Endothelial cell of umbilical vein (primary cell): ENCODE measurements around the gene KRTAP10-6. TPM values are rescaled to one million over a fixed set of nuclear protein-coding genes. Genes with fewer than 3 reads are reported as not detected.

Source experiments
- BruUV-seq: library from RNA; stranded (reverse); fragments of 400-500 nt; replicated peaks from 2 replicates; lab custom pipeline; 2021; lab: Mats Ljungman, UMichigan
- CTCF ChIA-PET: fragments of 300-600, 350-600 bp; sonication (Branson Sonifier 250); formaldehyde crosslinking; loops from one replicate; lab custom pipeline; 2021; ENCODE audit warnings: antibody characterized with exemption, inconsistent platforms; lab: Charles Lee
- POLR2A ChIA-PET: fragments of 300-600, 350-600 bp; sonication (Branson Sonifier 250); formaldehyde crosslinking; loops from one replicate; lab custom pipeline; 2021; ENCODE audit warnings: antibody characterized with exemption, inconsistent platforms; lab: Charles Lee
- DNase-seq: peaks from one replicate; pipeline ENCODE4 v3.0.0-alpha.2; 2011; ENCODE audit warnings: low read depth, low spot score
- FAIRE-seq: peaks from 2 replicates; lab custom pipeline; 2011; peaks lifted over from hg19 to GRCh38; lab: Jason Lieb, UNC
- H2AFZ ChIP-seq: 2 replicates; pipeline ENCODE4 v1.6.0; 2012; ENCODE audit warnings: low read depth, low read length, control low read depth, inconsistent platforms
- H3K27ac ChIP-seq: 2 replicates; pipeline ENCODE4 v1.5.1; 2011; ENCODE audit warnings: low read depth, mild to moderate bottlenecking, control low read depth, low read length, moderate library complexity; ENCODE audit not compliant: insufficient read depth
- H3K27me3 ChIP-seq, 2 experiments: 2 replicates each; pipeline versions ENCODE4 v1.6.0 to v1.6.1; 2011; ENCODE audit warnings: low read length in 2 of 2, mixed read lengths in 1 of 2; ENCODE audit not compliant: control insufficient read depth in 2 of 2, insufficient read depth in 2 of 2
- H3K36me3 ChIP-seq, 2 experiments: 2 replicates in 1 of 2; 3 replicates in 1 of 2; pipeline ENCODE4 v1.5.1; 2011; ENCODE audit warnings: low read length in 2 of 2, mild to moderate bottlenecking in 1 of 2, moderate library complexity in 1 of 2; ENCODE audit not compliant: control insufficient read depth in 2 of 2, insufficient read depth in 2 of 2; ENCODE audit errors: extremely low read depth in 1 of 2
- H3K4me1 ChIP-seq: 3 replicates; pipeline ENCODE4 v1.5.1; 2011; ENCODE audit warnings: mild to moderate bottlenecking, low read length; ENCODE audit not compliant: control insufficient read depth, insufficient read depth; ENCODE audit errors: extremely low read depth
- H3K4me2 ChIP-seq: 2 replicates; pipeline ENCODE4 v1.6.1; 2011; ENCODE audit warnings: low read length, control low read depth, mixed read lengths; ENCODE audit not compliant: insufficient read depth
- H3K4me3 ChIP-seq, 3 experiments: fragments of 200-600 bp in 1 of 3; sonication (generic), shearing (Covaris generic) in 1 of 3; replicated peaks in 1 of 3; 2 replicates each; pipeline ENCODE4 v1.5.1; 2011 to 2016; ENCODE audit warnings: control low read depth in 3 of 3, low read length in 3 of 3, mild to moderate bottlenecking in 2 of 3, inconsistent platforms in 1 of 3, low read depth in 1 of 3, moderate library complexity in 1 of 3; ENCODE audit not compliant: insufficient read depth in 1 of 3
- H3K79me2 ChIP-seq: 2 replicates; pipeline ENCODE4 v1.6.0; 2012; ENCODE audit warnings: low read length, inconsistent platforms; ENCODE audit not compliant: control insufficient read depth, insufficient read depth
- H3K9ac ChIP-seq: replicated peaks from 2 replicates; pipeline ENCODE3; 2011; ENCODE audit warnings: low read length, control low read depth; ENCODE audit not compliant: insufficient read depth; ENCODE audit errors: extremely low read depth
- H3K9me1 ChIP-seq: replicated peaks from 3 replicates; pipeline ENCODE4 v1.6.0; 2011; ENCODE audit warnings: mild to moderate bottlenecking, low read length; ENCODE audit not compliant: control insufficient read depth, insufficient read depth; ENCODE audit errors: extremely low read depth
- H3K9me3 ChIP-seq: replicated peaks from 2 replicates; pipeline ENCODE4 v1.5.1; 2012; ENCODE audit warnings: low read length, inconsistent platforms; ENCODE audit not compliant: control insufficient read depth, insufficient read depth
- H4K20me1 ChIP-seq: replicated peaks from 2 replicates; pipeline ENCODE3; 2011; ENCODE audit warnings: mild to moderate bottlenecking, low read length; ENCODE audit not compliant: control insufficient read depth, insufficient read depth; ENCODE audit errors: extremely low read depth
- CTCF ChIP-seq, 2 donors: IDR thresholded peaks; 1 replicate in 1 of 2; 2 replicates in 1 of 2; pipeline ENCODE4 v1.5.1; 2011; ENCODE audit warnings: low read length in 2 of 2, mild to moderate bottlenecking in 2 of 2, moderate library complexity in 2 of 2, control low read depth in 1 of 2, inconsistent platforms in 1 of 2, low read depth in 1 of 2; ENCODE audit not compliant: insufficient read depth in 1 of 2; ENCODE audit errors: extremely low read depth in 1 of 2
- EZH2 ChIP-seq: IDR thresholded peaks from 2 replicates; pipeline ENCODE4 v1.6.1; 2012; ENCODE audit warnings: borderline replicate concordance, low read depth, mild to moderate bottlenecking, moderate library complexity, low read length, inconsistent platforms; ENCODE audit not compliant: severe bottlenecking
- FOS ChIP-seq: IDR thresholded peaks from 2 replicates; pipeline ENCODE4 v1.6.1; 2011; ENCODE audit warnings: mild to moderate bottlenecking, low read length, moderate library complexity, borderline replicate concordance; ENCODE audit not compliant: insufficient read depth
- GATA2 ChIP-seq: IDR thresholded peaks from 2 replicates; pipeline ENCODE4 v1.7.0; 2011; ENCODE audit warnings: low read depth, mild to moderate bottlenecking, moderate library complexity, mixed read lengths, low read length; ENCODE audit not compliant: insufficient read length, insufficient read depth
- JUN ChIP-seq: IDR thresholded peaks from 2 replicates; pipeline ENCODE4 v1.6.1; 2011; ENCODE audit warnings: borderline replicate concordance, low read depth; ENCODE audit not compliant: insufficient read length, insufficient read depth
- MAX ChIP-seq: IDR thresholded peaks from 2 replicates; pipeline ENCODE4 v1.6.1; 2011; ENCODE audit not compliant: insufficient read depth, insufficient read length
- MYC ChIP-seq: IDR thresholded peaks from one replicate; pipeline ENCODE4 v1.6.1; 2011; ENCODE audit warnings: mild to moderate bottlenecking, low read depth, low read length
- POLR2A ChIP-seq: IDR thresholded peaks from 2 replicates; pipeline ENCODE4 v1.6.1; 2012; ENCODE audit warnings: low read depth, mild to moderate bottlenecking, control low read depth, low read length
- POLR2AphosphoS5 ChIP-seq: IDR thresholded peaks from 2 replicates; pipeline ENCODE4 v1.6.1; 2012; ENCODE audit warnings: low read depth, mild to moderate bottlenecking, control low read depth, low read length, moderate library complexity; ENCODE audit not compliant: insufficient read depth
- dilution Hi-C: fragments of 300-500 bp; cut with MboI; formaldehyde crosslinking; loops from one replicate; pipeline ENCODE4 v1.15.0; 2019; ENCODE audit warnings: low sequenced_read_pairs; ENCODE audit not compliant: extremely low pct_ligation_motif_present
- intact Hi-C: fragments of 100-400 bp; cut with micrococcal nuclease; formaldehyde crosslinking; loops from one replicate; pipeline ENCODE4 v1.10.0; 2022
- polyA plus RNA-seq, 4 experiments: library from polyadenylated mRNA; depleted of rRNA in 3 of 4; stranded (reverse) in 3 of 4; unstranded in 1 of 4; fragments of >200 nt; gene quantifications; 2 replicates each; pipeline versions ENCODE4 v1.2.1 to v1.2.3, GENCODE V29; 2011 to 2012; ENCODE audit warnings: missing spikeins in 1 of 4
- total RNA-seq: library from RNA; stranded (reverse); gene quantifications from 2 replicates; pipeline ENCODE4 v1.2.3, GENCODE V29; 2021

KRTAP10-6 gene
- total and polyA plus RNA-seq, 2 donors (not counting 3 experiments of a cell fraction or from before 2014, with no cell fraction given), result not detected

GRCh38 chr21:44583089-44583799, 9.1 kb downstream of the KRTAP10-6 start:
- H3K4me2 ChIP-seq, result no peak overlapping the region
- no peak overlapping the region for H3K4me3 ChIP-seq
- no peak overlapping the region for H3K9ac ChIP-seq
- H4K20me1 ChIP-seq, result no peaks in the 10 kb centered on the region
- intact Hi-C loops (no loop called here), dilution Hi-C loops (no loop called here)
- peaks cover 3 to 8% of the 10 kb centered on the region in 2 experiments for H3K27me3 ChIP-seq
- no peaks in the 10 kb centered on the region for H3K9me1 ChIP-seq
- DNase-seq, result no peak
- no peaks in the 10 kb centered on the region for H3K9me3 ChIP-seq
- FAIRE-seq, result no peak
- no peaks in the 10 kb centered on the region for H3K79me2 ChIP-seq
- POLR2A ChIA-PET, result no interaction called here
- no peaks in the 10 kb centered on the region for H3K36me3 ChIP-seq
- CTCF ChIA-PET, result no interaction called here
- BruUV-seq, result no TSS peak
- no peak overlapping the region for H3K27ac ChIP-seq
- TF ChIP-seq MYC, result no peak
- TF ChIP-seq POLR2AphosphoS5, result no peak
- TF ChIP-seq JUN, result no peak
- no peak for TF ChIP-seq EZH2
- no peak for TF ChIP-seq FOS
- TF ChIP-seq GATA2, result no peak
- no peak for TF ChIP-seq POLR2A
- TF ChIP-seq MAX, result no peak
- TF ChIP-seq CTCF (IDR thresholded peaks at IDR 0.05; ENCODE audit: extremely low read depth in 1 of 2, insufficient read depth in 1 of 2, low read depth in 1 of 2, low read length in 2 of 2), result no peak
- no peaks in the 10 kb centered on the region for H3K4me1 ChIP-seq
- no peak overlapping the region for H2AFZ ChIP-seq
